ENCODE data around the gene NPR1.

DNA sequence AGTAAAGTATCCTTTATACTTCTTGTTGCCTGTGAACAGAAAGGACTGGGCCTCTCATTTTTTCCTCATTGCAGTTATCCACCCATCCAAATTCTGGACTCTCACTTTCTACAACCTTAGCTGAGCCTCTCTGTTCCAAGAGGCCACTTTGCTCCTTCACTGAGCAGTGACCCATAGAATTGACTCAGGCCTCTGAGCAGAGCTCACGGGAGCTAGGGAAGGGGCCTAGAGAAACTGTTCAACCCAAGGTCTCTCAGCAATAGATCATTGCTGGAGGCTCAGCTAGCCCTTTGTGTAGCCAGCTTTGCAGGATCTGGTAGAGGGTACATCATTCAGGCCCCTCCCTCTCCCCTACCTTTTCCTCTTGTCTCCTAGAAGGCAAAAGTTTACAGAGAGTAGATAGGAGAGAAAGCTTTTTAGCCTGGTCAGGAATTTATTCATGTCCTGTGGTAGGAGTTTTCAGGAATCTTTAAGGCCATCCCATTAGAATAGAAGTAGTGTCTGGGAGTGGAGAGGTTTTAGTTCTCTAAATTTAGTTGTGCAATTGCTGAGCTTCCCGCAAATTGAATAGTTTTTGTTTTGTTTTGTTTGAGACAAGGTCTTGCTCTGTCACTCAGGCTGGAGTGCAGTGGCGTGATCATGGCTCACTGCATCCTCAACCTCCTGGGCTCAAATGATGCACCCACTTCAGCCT lies 56.1 kb downstream of the NPR1 start:
- no peak for TF ChIP-seq POLR2A (IDR thresholded peaks at IDR 0.05; ENCODE audit: low read depth)
- TF ChIP-seq, protein P1, sequence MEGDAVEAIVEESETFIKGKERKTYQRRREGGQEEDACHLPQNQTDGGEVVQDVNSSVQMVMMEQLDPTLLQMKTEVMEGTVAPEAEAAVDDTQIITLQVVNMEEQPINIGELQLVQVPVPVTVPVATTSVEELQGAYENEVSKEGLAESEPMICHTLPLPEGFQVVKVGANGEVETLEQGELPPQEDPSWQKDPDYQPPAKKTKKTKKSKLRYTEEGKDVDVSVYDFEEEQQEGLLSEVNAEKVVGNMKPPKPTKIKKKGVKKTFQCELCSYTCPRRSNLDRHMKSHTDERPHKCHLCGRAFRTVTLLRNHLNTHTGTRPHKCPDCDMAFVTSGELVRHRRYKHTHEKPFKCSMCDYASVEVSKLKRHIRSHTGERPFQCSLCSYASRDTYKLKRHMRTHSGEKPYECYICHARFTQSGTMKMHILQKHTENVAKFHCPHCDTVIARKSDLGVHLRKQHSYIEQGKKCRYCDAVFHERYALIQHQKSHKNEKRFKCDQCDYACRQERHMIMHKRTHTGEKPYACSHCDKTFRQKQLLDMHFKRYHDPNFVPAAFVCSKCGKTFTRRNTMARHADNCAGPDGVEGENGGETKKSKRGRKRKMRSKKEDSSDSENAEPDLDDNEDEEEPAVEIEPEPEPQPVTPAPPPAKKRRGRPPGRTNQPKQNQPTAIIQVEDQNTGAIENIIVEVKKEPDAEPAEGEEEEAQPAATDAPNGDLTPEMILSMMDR (IDR thresholded peaks at IDR 0.05), result no peak
- TF ChIP-seq POLR2AphosphoS5 (IDR thresholded peaks at IDR 0.05), result no peak
